Psoas muscle (tissue), 8 donors: ENCODE measurements around the gene TMEM63A. TPM values are rescaled to one million over a fixed set of nuclear protein-coding genes. Genes with fewer than 3 reads are reported as not detected.
A peak's percentile ranks its signal among the peaks of the same experiment; 100 is the strongest.
"Not testable (repeated sequence)": the region's sequence is repeated elsewhere in the genome, so short reads cannot be mapped to it uniquely, and the experiment has no call there.

Experiments
- ATAC-seq, 4 donors: fragments of 200-7000 bp; cut with Tn5 transposase; one replicate each; pipeline ENCODE4 v1.9.1; 2020; ENCODE audit warnings: moderate library complexity in 3 of 4, mild to moderate bottlenecking in 2 of 4
- DNase-seq, 2 donors: peaks; one replicate each; pipeline ENCODE4 v3.0.0-alpha.2; 2020
- H3K27ac ChIP-seq: fragments of 200-600 bp; one replicate; pipeline ENCODE4 v1.8.0; 2022
- H3K27me3 ChIP-seq, 3 donors: fragments of 200-600 bp in 1 of 3; one replicate each; pipeline versions ENCODE4 v1.6.1 to v1.8.0; 2013 to 2022; ENCODE audit warnings: low read length in 2 of 3, mild to moderate bottlenecking in 2 of 3, moderate library complexity in 1 of 3; ENCODE audit not compliant: insufficient read depth in 3 of 3
- H3K36me3 ChIP-seq, 2 donors: fragments of 200-600 bp in 1 of 2; one replicate each; pipeline versions ENCODE4 v1.6.1 to v1.8.0; 2013 to 2022; ENCODE audit warnings: low read depth in 1 of 2, mild to moderate bottlenecking in 1 of 2, moderate library complexity in 1 of 2; ENCODE audit not compliant: insufficient read depth in 1 of 2
- H3K4me1 ChIP-seq: fragments of 200-600 bp; one replicate; pipeline ENCODE4 v1.8.0; 2022
- H3K4me3 ChIP-seq: fragments of 200-600 bp; one replicate; pipeline ENCODE4 v1.8.0; 2022; ENCODE audit warnings: mild to moderate bottlenecking
- H3K9me3 ChIP-seq: fragments of 200-600 bp; one replicate; pipeline ENCODE4 v1.8.0; 2022
- CTCF ChIP-seq: fragments of 200-600 bp; IDR thresholded peaks from one replicate; pipeline ENCODE4 v1.8.0; 2022; ENCODE audit warnings: antibody characterized with exemption
- WGBS, 3 donors: extraction: QIAGEN DNeasy Blood & Tissue Kit; methylation state at CpG; one replicate each; pipeline versions ENCODE4 v1.1.6 to v1.1.7; 2013; 5-methylcytosine and 5-hydroxymethylcytosine counted together
- intact Hi-C, 2 donors: fragments of 100-400 bp; cut with DNase I; formaldehyde crosslinking; loops; one replicate each; pipeline versions ENCODE4 v1.11.0 to v1.14.2; 2022
- polyA plus RNA-seq, 3 donors: library from polyadenylated mRNA; stranded (reverse); fragments of 200-250 nt; gene quantifications; one replicate each; pipeline ENCODE4 v1.2.3, GENCODE V29; 2013
- total RNA-seq, 4 donors: library from RNA; stranded (reverse); fragmentation: NEBNext Ultra II Directional in 2 of 4; extraction: Animal tissue kit (Norgen Biotek cat#: 25700) in 2 of 4; gene quantifications; one replicate each; pipeline versions ENCODE4 v1.2.1 to v1.2.4, GENCODE V29; 2021 to 2023
- donor health status: healthy with polysubstance abuse.
- donor health status: DM: no; HTN: no; CAD: no; lungs with moderate emphysema.
- donor health status: Bipolar disorder and iron deficiency.
- donor health status: healthy.
- donor health status: DM: yes; HTN: yes; CAD: no.
- donor health status: DM: no; HTN: no; CAD: no.
- donor health status: DM: no; HTN: no; CAD: no.
- donor health status: DM: yes; HTN: yes; CAD: no.

The TMEM63A gene
- total and polyA plus RNA-seq, 7 donors: 7.1 to 17.9 (median 14.2) TPM

GRCh38 chr1:225840713-225841112 lies 41.5 kb downstream of the TMEM63A start:
- Histone ChIP-seq H3K4me1 (no peaks in the 10 kb centered on the region), H3K9me3 (no peaks in the 10 kb centered on the region), H3K36me3 (peaks cover 0 to 97% of the 10 kb centered on the region in 2 donors), H3K27ac (no peak overlapping the region), H3K4me3 (no peak overlapping the region), H3K27me3 (no peaks in the 10 kb centered on the region)
- intact Hi-C loops: no loop called here
- no peak for ATAC-seq
- 84 to 93% (median 92%) methylated on average over 4 of the region's 4 CpGs for WGBS, 3 donors
- DNase-seq: no peak
- TF ChIP-seq CTCF: no peak

GRCh38 chr1:225840223-225840610 lies 42.0 kb downstream of the TMEM63A start:
- intact Hi-C loops: no loop called here
- Histone ChIP-seq H3K27ac (no peak overlapping the region), H3K4me3 (no peak overlapping the region), H3K36me3 (peaks cover 0 to 94% of the 10 kb centered on the region in 2 donors), H3K4me1 (no peaks in the 10 kb centered on the region), H3K27me3 (no peaks in the 10 kb centered on the region), H3K9me3 (no peaks in the 10 kb centered on the region)
- DNase-seq: no peak
- ATAC-seq: no peak
- WGBS, 3 donors: 67 to 89% (median 87%) methylated on average over 1 of the region's 1 CpG
- TF ChIP-seq CTCF: no peak

GRCh38 chr1:225838793-225839192 lies 43.4 kb downstream of the TMEM63A start:
- H3K27ac ChIP-seq: no peak overlapping the region

GRCh38 chr1:225836296-225836695 lies 45.9 kb downstream of the TMEM63A start:
- ATAC-seq, H3K9me3 ChIP-seq, intact Hi-C loops, H3K4me3 ChIP-seq, H3K27me3 ChIP-seq, H3K4me1 ChIP-seq, H3K27ac ChIP-seq: not testable (repeated sequence)
- peak in 1 of 2 donors; percentile 22 for DNase-seq
- H3K36me3 ChIP-seq: peaks cover 2 to 79% of the 10 kb centered on the region in 2 donors
- WGBS, 3 donors: 82 to 83% (median 83%) methylated on average over 4 of the region's 4 CpGs

More at GRCh38 chr1:225838793-225839192, 43.4 kb downstream of the TMEM63A start:
- Histone ChIP-seq H3K27me3 (no peaks in the 10 kb centered on the region), H3K4me3 (no peak overlapping the region), H3K4me1 (peaks cover 7% of the 10 kb centered on the region), H3K36me3 (peaks cover 0 to 80% of the 10 kb centered on the region in 2 donors), H3K9me3 (no peaks in the 10 kb centered on the region)
- TF ChIP-seq CTCF: no peak
- DNase-seq (peak in 1 of 2 donors; percentile 24), ATAC-seq (no peak)
- WGBS, 3 donors: 85 to 89% (median 86%) methylated on average over 14 of the region's 14 CpGs
- intact Hi-C loops: no loop called here

GRCh38 chr1:225835856-225836255 lies 46.3 kb downstream of the TMEM63A start:
- Histone ChIP-seq H3K27ac (no peak overlapping the region), H3K27me3 (no peaks in the 10 kb centered on the region), H3K36me3 (peaks cover 2 to 79% of the 10 kb centered on the region in 2 donors), H3K9me3 (no peaks in the 10 kb centered on the region), H3K4me3 (no peak overlapping the region), H3K4me1 (peaks cover 7% of the 10 kb centered on the region)
- no peak for TF ChIP-seq CTCF
- ATAC-seq (no peak), DNase-seq (peak; percentile 64 to 68)
- WGBS, 3 donors: 8 to 15% (median 15%) methylated on average over 3 of the region's 3 CpGs
- intact Hi-C loops: no loop called here
